Hepatocyte (in vitro differentiated cells): ENCODE data around the gene FOCAD. TPM values are rescaled to one million over a fixed set of nuclear protein-coding genes. Genes with fewer than 3 reads are reported as not detected.

Source experiments
- DNase-seq: peaks from one replicate; pipeline ENCODE4 v3.0.0-alpha.2; 2016; ENCODE audit warnings: low spot score
- H2AFZ ChIP-seq: fragments of 200-600 bp; sonication (generic); 2 replicates; pipeline ENCODE4 v1.6.0; 2016; ENCODE audit warnings: antibody characterized with exemption, mild to moderate bottlenecking
- H3K27ac ChIP-seq: fragments of 200-600 bp; sonication (generic); 2 replicates; pipeline ENCODE4 v1.5.1; 2016; ENCODE audit warnings: mild to moderate bottlenecking
- H3K27me3 ChIP-seq: fragments of 200-600 bp; sonication (generic); 2 replicates; pipeline ENCODE4 v1.6.1; 2016
- H3K36me3 ChIP-seq: fragments of 200-600 bp; sonication (generic); replicated peaks from 2 replicates; pipeline ENCODE4 v1.5.1; 2016; ENCODE audit warnings: low read depth; ENCODE audit not compliant: insufficient read depth
- H3K4me1 ChIP-seq: fragments of 200-600 bp; sonication (generic); 2 replicates; pipeline ENCODE4 v1.5.1; 2016; ENCODE audit warnings: mild to moderate bottlenecking, moderate library complexity; ENCODE audit not compliant: insufficient read depth
- H3K4me2 ChIP-seq: fragments of 200-600 bp; sonication (generic); 2 replicates; pipeline ENCODE4 v1.6.0; 2016
- H3K4me3 ChIP-seq: fragments of 200-600 bp; sonication (generic); 2 replicates; pipeline ENCODE4 v1.5.1; 2016; ENCODE audit warnings: mild to moderate bottlenecking
- H3K79me2 ChIP-seq: fragments of 200-600 bp; sonication (generic); 2 replicates; pipeline ENCODE4 v1.6.0; 2017; ENCODE audit warnings: mild to moderate bottlenecking
- H3K9me2 ChIP-seq: fragments of 200-600 bp; sonication (generic); replicated peaks from 2 replicates; pipeline ENCODE4 v1.6.0; 2017; ENCODE audit warnings: mild to moderate bottlenecking; ENCODE audit not compliant: insufficient read depth
- H3K9me3 ChIP-seq: fragments of 200-600 bp; sonication (generic); 2 replicates; pipeline ENCODE4 v1.5.1; 2016; ENCODE audit warnings: low read depth, mild to moderate bottlenecking
- H4K20me1 ChIP-seq: fragments of 200-600 bp; sonication (generic); 2 replicates; pipeline ENCODE4 v1.6.0; 2016; ENCODE audit warnings: mild to moderate bottlenecking; ENCODE audit not compliant: insufficient read depth, poor library complexity, severe bottlenecking
- CTCF ChIP-seq: fragments of 200-600 bp; sonication (generic); IDR thresholded peaks from 2 replicates; pipeline ENCODE4 v1.5.1; 2016; ENCODE audit warnings: antibody characterized with exemption, mild to moderate bottlenecking; ENCODE audit not compliant: poor library complexity
- EZH2 ChIP-seq: fragments of 200-600 bp; sonication (generic); IDR thresholded peaks from 2 replicates; pipeline ENCODE4 v1.6.1; 2016; ENCODE audit warnings: antibody characterized with exemption, mild to moderate bottlenecking, borderline replicate concordance
- EZH2phosphoT487 ChIP-seq: fragments of 200-600 bp; sonication (generic); IDR thresholded peaks from one replicate; pipeline ENCODE4 v1.6.1; 2018; ENCODE audit warnings: antibody characterized with exemption, mild to moderate bottlenecking, low read depth, moderate library complexity; ENCODE audit not compliant: unreplicated experiment, severe bottlenecking
- WGBS: methylation state at CpG from one replicate; pipeline ENCODE4 v1.1.6; 2016; ENCODE audit warnings: low lambda C conversion rate; ENCODE audit errors: missing lambda C conversion rate; 5-methylcytosine and 5-hydroxymethylcytosine counted together
- polyA plus RNA-seq: library from polyadenylated mRNA; unstranded; fragments of >200 nt; fragmentation: Nextera tagmentation; extraction: Ambion mirVana; gene quantifications from 2 replicates; pipeline ENCODE4 v1.2.1, GENCODE V29; 2016
- total RNA-seq: library from RNA; depleted of rRNA; stranded (reverse); fragments of >200 nt; gene quantifications from 2 replicates; pipeline ENCODE4 v1.2.3, GENCODE V29; 2014

The FOCAD gene
- total and polyA plus RNA-seq, 2 experiments from 2014 or later = 21.7 to 54.1 TPM

GRCh38 chr9:20870115-20870514 lies 186.1 kb downstream of the FOCAD start:
- Histone ChIP-seq H3K79me2 (no peaks in the 10 kb centered on the region), H3K36me3 (no peaks in the 10 kb centered on the region)
- WGBS = 89% methylated on average over 4 of the region's 4 CpGs

GRCh38 chr9:20872340-20872977 lies 188.4 kb downstream of the FOCAD start:
- DNase-seq = no peak
- no peak overlapping the region for H3K4me3 ChIP-seq
- no peaks in the 10 kb centered on the region for H4K20me1 ChIP-seq
- WGBS = no CpG with 5 or more reads among the region's 1 CpG
- no peaks in the 10 kb centered on the region for H3K4me1 ChIP-seq
- no peak for TF ChIP-seq CTCF
- TF ChIP-seq EZH2phosphoT487 = no peak
- no peak for TF ChIP-seq EZH2
- H2AFZ ChIP-seq = no peak overlapping the region
- H3K27me3 ChIP-seq = no peaks in the 10 kb centered on the region
- H3K36me3 ChIP-seq = no peaks in the 10 kb centered on the region
- H3K79me2 ChIP-seq = no peaks in the 10 kb centered on the region
- no peaks in the 10 kb centered on the region for H3K9me3 ChIP-seq
- H3K27ac ChIP-seq = no peak overlapping the region
- no peak overlapping the region for H3K4me2 ChIP-seq
- H3K9me2 ChIP-seq = no peaks in the 10 kb centered on the region

More at GRCh38 chr9:20870115-20870514, 186.1 kb downstream of the FOCAD start:
- DNase-seq = no peak
- Histone ChIP-seq H3K9me3 (no peaks in the 10 kb centered on the region), H3K4me2 (no peak overlapping the region), H3K4me1 (no peaks in the 10 kb centered on the region), H4K20me1 (no peaks in the 10 kb centered on the region), H2AFZ (no peak overlapping the region), H3K4me3 (no peak overlapping the region), H3K27ac (no peak overlapping the region), H3K27me3 (no peaks in the 10 kb centered on the region), H3K9me2 (no peaks in the 10 kb centered on the region)
- TF ChIP-seq CTCF (no peak), EZH2 (no peak), EZH2phosphoT487 (no peak)

- Histone ChIP-seq H3K4me1 (no peaks in the 10 kb centered on the region), H3K4me3 (no peak overlapping the region), H3K79me2 (no peaks in the 10 kb centered on the region), H3K27me3 (no peaks in the 10 kb centered on the region), H4K20me1 (no peaks in the 10 kb centered on the region), H3K36me3 (no peaks in the 10 kb centered on the region), H2AFZ (no peak overlapping the region), H3K9me3 (no peaks in the 10 kb centered on the region), H3K9me2 (no peaks in the 10 kb centered on the region), H3K4me2 (no peak overlapping the region), H3K27ac (no peak overlapping the region)
- 88% methylated on average over 5 of the region's 5 CpGs for WGBS
- TF ChIP-seq EZH2phosphoT487 (no peak), CTCF (no peak), EZH2 (no peak)
- DNase-seq = no peak
Measured at GRCh38 chr9:20873240-20873865, 189.3 kb downstream of the FOCAD start.
